ENCODE data around the gene DENND2A. TPM values are rescaled to one million over a fixed set of nuclear protein-coding genes. Genes with fewer than 3 reads are reported as not detected.

Gene DENND2A
- total RNA-seq, 1 experiment from 2014 or later, result 7.3 TPM

GRCh38 chr7:140619176-140619575 lies 21.4 kb downstream of the DENND2A start:
- Histone ChIP-seq H2AFZ (ENCODE audit: low read length) (no peak overlapping the region), H2BK20ac (ENCODE audit: low read depth, low read length, poor library complexity, severe bottlenecking) (no peak overlapping the region), H4K5ac (ENCODE audit: insufficient read length, low read depth, low read length) (no peak overlapping the region), H3K79me2 (ENCODE audit: insufficient read depth, low read length) (no peaks in the 10 kb centered on the region), H3K27me3 (ENCODE audit: insufficient read depth, low read length) (no peaks in the 10 kb centered on the region), H2BK12ac (ENCODE audit: insufficient read length, low read depth, low read length) (no peak overlapping the region), H3K9ac (ENCODE audit: extremely low read depth, insufficient read length, low read length) (no peak overlapping the region), H3K27ac (ENCODE audit: insufficient read length, low read depth, low read length) (no peak overlapping the region), H3K9me3 (ENCODE audit: control insufficient read depth, low read depth, low read length) (no peaks in the 10 kb centered on the region), H3K18ac (ENCODE audit: insufficient read length, low read depth, low read length) (no peak overlapping the region), H3K4me2 (ENCODE audit: insufficient read depth, insufficient read length, low read length) (no peak overlapping the region), H4K8ac (replicated peaks; ENCODE audit: insufficient read length, low read depth, low read length) (no peak overlapping the region), H3K79me1 (ENCODE audit: insufficient read depth, low read depth, low read length, poor library complexity, severe bottlenecking) (no peaks in the 10 kb centered on the region), H3T11ph (ENCODE audit: low read length) (no peak overlapping the region), H3K23me2 (ENCODE audit: insufficient read length, low read depth, low read length, poor library complexity, severe bottlenecking) (no peaks in the 10 kb centered on the region), H4K20me1 (ENCODE audit: control insufficient read depth, insufficient read depth, insufficient read length) (no peaks in the 10 kb centered on the region), H2BK120ac (ENCODE audit: low read depth, low read length, poor library complexity, severe bottlenecking) (no peak overlapping the region), H3K14ac (ENCODE audit: insufficient read depth, low read length) (no peak overlapping the region), H2BK5ac (ENCODE audit: insufficient read length, low read length) (no peak overlapping the region), H3K4ac (ENCODE audit: low read depth, low read length) (no peak overlapping the region), H3K56ac (ENCODE audit: insufficient read length, low read depth, low read length) (no peak overlapping the region), H2AK5ac (ENCODE audit: insufficient read length, low read length) (no peak overlapping the region), H2BK15ac (ENCODE audit: low read depth, low read length) (no peak overlapping the region), H3K23ac (ENCODE audit: insufficient read length, low read depth, low read length) (no peak overlapping the region), H3K4me1 (ENCODE audit: insufficient read depth, low read length) (no peaks in the 10 kb centered on the region), H4K91ac (ENCODE audit: insufficient read length, low read depth, low read length) (no peak overlapping the region)
- WGBS (ENCODE audit: extremely low coverage, insufficient read length, low lambda C conversion rate), result no CpG with 5 or more reads among the region's 1 CpG
- Mint-ChIP-seq H3K4me1 (peaks cover 2% of the 10 kb centered on the region in 2 experiments), H3K9me3 (no peaks in the 10 kb centered on the region), H3K27me3 (ENCODE audit: low read depth) (no peaks in the 10 kb centered on the region), H3K27ac (no peak overlapping the region; a peak in 1 of 7 replicates), H3K4me3 (no peak overlapping the region), H3K36me3 (ENCODE audit: insufficient read depth in 1 of 3, low read depth in 3 of 3) (no peaks in the 10 kb centered on the region)
- DNase-seq, result no peak
- TF ChIP-seq CTCF (conservative IDR thresholded peaks at IDR 0.05), result no peak
